ENCODE measurements around the gene GRIK3.

DNA sequence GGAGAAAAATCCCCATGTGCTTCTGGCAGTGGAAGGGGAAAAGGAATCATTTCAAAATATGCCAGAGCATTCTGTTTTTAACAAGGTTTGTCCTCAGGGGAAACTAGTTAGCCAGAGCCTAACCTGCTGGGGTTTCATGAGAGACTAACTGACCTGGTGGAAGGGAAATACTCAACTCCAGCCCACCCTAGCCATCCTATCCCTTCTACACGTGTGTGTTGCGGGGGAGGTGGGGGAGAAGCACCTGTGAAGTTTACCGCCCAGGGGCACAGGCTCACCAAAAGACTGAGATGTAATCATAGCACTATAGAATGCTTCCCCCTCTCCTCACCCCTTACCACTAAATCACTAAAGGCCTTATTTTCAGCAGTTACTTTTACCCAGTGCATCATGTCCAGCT lies 139.5 kb downstream of the GRIK3 start:
- TF ChIP-seq POLR2A (IDR thresholded peaks at IDR 0.05; ENCODE audit: low read length) (no peak), GATA1 (IDR thresholded peaks at IDR 0.05; ENCODE audit: low read depth, low read length) (no peak)
